RWPE1 (cell line): ENCODE measurements around the gene POFUT2.
A peak's percentile ranks its signal among the peaks of the same experiment; 100 is the strongest.

Experiments
- CTCF ChIA-PET: fragments of 350-600 bp; sonication (Branson Sonifier 250); formaldehyde crosslinking; extraction: SDS; loops from one replicate; lab custom pipeline; 2021; lab: Yijun Ruan, JAX
- POLR2A ChIA-PET: fragments of 400-600 bp; formaldehyde crosslinking; extraction: SDS; loops from one replicate; lab custom pipeline; 2020; ENCODE audit warnings: antibody characterized with exemption; ENCODE audit not compliant: low non-redundant PET; lab: Yijun Ruan, JAX
- DNase-seq: peaks from one replicate; pipeline ENCODE4 v3.0.0; 2012; ENCODE audit warnings: low spot score
- H3K27ac ChIP-seq: fragments of 450-650 bp; 2 replicates; pipeline ENCODE4 v1.5.1; 2017
- TF ChIP-seq, protein P1 (sequence below): fragments of 450-650 bp; conservative IDR thresholded peaks from 2 replicates; pipeline ENCODE4 v1.5.1; 2017; ENCODE audit warnings: low read depth, mild to moderate bottlenecking

The POFUT2 gene

GRCh38 chr21:45322960-45323461 lies 35.3 kb upstream of the POFUT2 start:
- POLR2A ChIA-PET, result no interaction called here
- TF ChIP-seq, protein P1, sequence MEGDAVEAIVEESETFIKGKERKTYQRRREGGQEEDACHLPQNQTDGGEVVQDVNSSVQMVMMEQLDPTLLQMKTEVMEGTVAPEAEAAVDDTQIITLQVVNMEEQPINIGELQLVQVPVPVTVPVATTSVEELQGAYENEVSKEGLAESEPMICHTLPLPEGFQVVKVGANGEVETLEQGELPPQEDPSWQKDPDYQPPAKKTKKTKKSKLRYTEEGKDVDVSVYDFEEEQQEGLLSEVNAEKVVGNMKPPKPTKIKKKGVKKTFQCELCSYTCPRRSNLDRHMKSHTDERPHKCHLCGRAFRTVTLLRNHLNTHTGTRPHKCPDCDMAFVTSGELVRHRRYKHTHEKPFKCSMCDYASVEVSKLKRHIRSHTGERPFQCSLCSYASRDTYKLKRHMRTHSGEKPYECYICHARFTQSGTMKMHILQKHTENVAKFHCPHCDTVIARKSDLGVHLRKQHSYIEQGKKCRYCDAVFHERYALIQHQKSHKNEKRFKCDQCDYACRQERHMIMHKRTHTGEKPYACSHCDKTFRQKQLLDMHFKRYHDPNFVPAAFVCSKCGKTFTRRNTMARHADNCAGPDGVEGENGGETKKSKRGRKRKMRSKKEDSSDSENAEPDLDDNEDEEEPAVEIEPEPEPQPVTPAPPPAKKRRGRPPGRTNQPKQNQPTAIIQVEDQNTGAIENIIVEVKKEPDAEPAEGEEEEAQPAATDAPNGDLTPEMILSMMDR, result no peak
- DNase-seq, result no peak
- CTCF ChIA-PET, result no interaction called here
- no peak overlapping the region for H3K27ac ChIP-seq

DNA sequence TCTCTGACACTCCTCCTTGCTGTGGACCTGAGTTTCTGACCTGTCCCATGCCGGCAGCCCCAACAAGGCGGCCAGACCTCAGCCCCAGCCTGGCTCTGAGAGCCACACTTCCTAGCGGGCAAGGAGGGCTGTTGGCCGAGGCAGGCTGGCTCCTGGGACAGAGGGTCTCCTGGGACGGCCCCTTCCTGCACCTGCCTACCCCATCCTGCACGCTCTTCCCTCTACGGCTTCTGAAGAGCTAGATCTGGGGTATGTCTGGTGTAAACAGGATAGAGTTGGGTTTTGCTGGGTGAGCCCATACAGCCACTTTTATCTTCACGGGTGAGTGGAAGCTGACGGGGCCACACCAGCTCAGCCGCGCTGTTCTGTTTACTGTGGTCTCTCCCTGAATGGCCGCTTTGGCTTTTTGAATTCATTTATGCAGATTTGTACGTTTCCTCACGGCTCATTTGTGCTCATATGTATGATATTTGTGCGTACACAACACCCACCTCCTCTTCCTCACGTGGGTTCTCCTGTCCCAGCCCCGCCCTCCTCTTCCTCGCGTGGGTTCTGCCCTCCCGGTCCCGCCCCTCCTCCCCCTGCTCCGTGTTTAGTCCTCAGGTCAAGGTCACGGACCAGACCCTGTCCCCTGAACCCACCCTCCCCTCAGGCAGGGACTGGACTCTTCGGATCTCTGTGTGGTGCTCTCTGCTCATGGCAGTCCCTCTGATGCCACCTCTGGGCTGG lies 34.7 kb upstream of the POFUT2 start:
- POLR2A ChIA-PET, result no interaction called here
- no peak overlapping the region for H3K27ac ChIP-seq
- TF ChIP-seq, protein P1, result no peak
- CTCF ChIA-PET, result no interaction called here
- no peak for DNase-seq

DNA sequence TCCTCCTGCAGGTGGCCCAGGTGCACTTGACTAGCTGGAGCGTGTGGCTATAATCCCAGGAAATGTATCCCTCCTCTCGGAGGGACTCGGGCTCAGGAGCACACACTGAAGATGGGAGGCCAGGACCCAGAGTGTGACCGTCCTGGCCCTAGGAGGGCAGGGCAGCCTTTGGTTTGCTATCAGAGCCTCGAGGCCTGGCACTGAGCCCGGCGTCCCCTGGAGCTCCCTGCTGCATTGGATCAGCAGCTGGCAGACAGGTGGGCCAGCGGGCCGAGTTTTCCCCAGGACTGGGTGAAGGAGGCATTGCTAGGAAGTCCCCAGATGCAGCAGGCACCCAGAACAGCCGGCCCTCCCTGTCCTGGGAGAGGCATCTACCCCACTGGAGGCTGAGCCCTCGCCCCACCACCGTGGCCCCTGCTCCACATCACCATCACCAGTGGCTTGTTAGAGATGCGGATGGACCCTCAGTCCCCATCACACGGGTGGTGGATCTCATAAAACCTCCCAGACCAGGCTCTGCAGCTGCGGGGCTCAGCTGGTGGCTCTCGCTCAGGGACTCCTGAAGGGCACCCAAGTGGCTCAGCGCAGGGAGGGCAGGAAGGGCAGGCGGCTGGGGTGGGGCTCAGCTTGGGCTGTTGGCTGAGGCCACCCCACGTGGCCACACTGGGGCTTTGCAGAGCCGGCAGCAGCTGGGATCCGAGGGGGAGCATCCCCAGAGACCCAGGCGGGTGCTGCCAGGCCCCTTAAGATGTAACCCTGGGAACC lies 32.7 kb upstream of the POFUT2 start:
- TF ChIP-seq, protein P1, result no peak
- DNase-seq, result no peak
- CTCF ChIA-PET, result interaction anchor here (1.1 kb wide), 1 partner anchor 11 kb away, joined by 3 read pairs; no protein-coding TSS in a partner anchor
- H3K27ac ChIP-seq, result peak overlapping the region; percentile 23; the same call in 1 of the 2 replicates
- POLR2A ChIA-PET, result no interaction called here

DNA sequence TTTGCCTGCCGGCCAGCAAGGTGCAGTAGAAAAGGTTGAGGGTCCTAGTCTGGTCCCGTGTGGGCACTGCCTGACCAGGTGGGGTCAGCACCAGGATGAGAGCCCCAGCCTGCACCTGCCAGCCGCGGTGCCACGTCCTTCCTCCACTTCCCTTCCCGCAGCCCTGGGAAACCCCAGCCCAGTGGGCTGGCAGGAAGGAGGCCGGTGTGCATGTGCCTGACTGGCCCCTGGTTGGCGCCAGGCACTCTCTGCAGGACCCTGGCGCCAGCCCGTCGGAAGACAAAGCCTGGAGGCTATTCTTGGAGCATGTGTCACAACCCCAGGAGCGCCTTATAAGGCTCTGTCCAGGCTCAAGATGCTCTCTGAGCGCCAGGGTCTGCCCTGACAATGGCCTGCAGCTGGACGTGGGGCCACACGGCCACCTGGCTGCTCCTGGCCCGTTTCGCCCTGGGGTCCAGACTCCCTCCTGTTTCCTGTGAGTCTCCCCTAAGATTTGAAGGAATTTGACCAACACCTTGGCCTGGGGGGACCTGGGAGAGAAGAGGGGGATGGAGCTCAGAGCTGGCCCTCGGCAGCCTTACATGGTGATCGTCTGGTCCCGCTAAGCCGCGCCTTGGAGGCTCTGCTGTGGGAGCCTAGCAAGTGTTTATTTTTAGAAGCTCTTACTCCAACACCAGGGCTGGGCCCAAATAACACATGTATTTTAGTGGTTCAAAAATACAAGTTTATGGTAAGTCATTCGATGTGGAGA lies 31.9 kb upstream of the POFUT2 start:
- CTCF ChIA-PET, result interaction anchor here (0.5 to 1.1 kb wide), 2 partner anchors 10 to 18 kb away, joined by 3 read pairs; no protein-coding TSS in a partner anchor

DNA sequence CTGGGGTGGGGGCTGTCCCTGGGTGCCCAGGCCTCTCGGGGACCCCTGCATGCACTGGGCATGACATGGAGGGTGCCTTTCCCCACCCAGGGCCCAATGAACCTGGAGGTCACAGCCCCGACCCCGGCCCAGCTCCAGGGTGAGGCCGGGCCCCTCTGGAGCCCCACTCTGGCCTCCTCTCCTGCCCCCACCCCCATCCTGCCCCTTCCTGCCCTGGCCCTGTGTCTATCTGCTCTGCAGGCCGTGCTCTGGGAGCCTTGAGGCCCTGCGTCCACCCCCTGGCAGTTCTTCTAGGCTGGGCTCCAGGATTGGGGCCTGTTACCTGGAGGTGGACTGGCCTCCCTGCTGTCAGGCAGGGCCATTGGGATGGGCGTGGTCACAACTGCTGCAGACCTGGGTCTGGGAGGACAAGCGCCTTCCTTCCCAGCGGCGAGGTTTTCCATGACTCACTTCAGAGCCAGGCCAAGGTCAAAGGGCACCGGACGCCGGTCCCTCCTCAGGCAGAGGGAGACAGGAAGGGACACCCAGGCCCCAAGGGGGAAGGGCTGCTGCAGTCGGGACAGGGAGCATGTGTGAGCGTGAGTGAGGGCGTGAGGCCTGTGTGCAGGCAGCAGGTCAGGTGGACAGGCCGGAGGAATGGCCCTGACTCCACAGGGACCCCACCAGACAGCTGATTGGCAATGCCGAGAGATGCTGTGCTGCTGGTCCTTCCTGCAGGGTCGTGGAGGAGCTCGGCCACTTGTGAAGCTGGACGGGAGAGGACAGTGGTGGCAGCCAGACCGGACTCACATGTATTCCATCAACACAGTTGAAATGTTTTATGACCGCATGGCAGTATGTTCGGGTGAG lies 31.1 kb upstream of the POFUT2 start:
- TF ChIP-seq, protein P1, result no peak
- ChIA-PET CTCF (interaction anchor here (0.5 kb wide), 1 partner anchor 17 kb away, joined by 3 read pairs; no protein-coding TSS in a partner anchor), POLR2A (no interaction called here)
- H3K27ac ChIP-seq, result no peak overlapping the region
- DNase-seq, result no peak

More for the DNA sequence above, 31.9 kb upstream of the POFUT2 start:
- H3K27ac ChIP-seq, result peak overlapping the region; percentile 23; the same call in 1 of the 2 replicates
- no peak for DNase-seq
- POLR2A ChIA-PET, result no interaction called here
- TF ChIP-seq, protein P1, result no peak
